Chondrocyte (in vitro differentiated cells): ENCODE results near the gene GSTA2. TPM values are rescaled to one million over a fixed set of nuclear protein-coding genes. Genes with fewer than 3 reads are reported as not detected.

Source experiments
- DNase-seq: peaks from one replicate; pipeline ENCODE4 v3.0.0; 2021; ENCODE audit warnings: mixed read lengths, low spot score
- H3K27ac Mint-ChIP-seq: one replicate; pipeline ENCODE4 v1.8.0; 2021; ENCODE audit warnings: mild to moderate bottlenecking, moderate library complexity, mixed read lengths; ENCODE audit not compliant: unreplicated experiment
- H3K27me3 Mint-ChIP-seq: 2 replicates; pipeline ENCODE4 v1.8.0; 2021; ENCODE audit warnings: low read depth, mixed read lengths
- H3K36me3 Mint-ChIP-seq: 2 replicates; pipeline ENCODE4 v1.8.0; 2021; ENCODE audit warnings: low read depth, mixed read lengths
- H3K4me1 Mint-ChIP-seq: 2 replicates; pipeline ENCODE4 v1.8.0; 2021; ENCODE audit warnings: low read depth, mild to moderate bottlenecking, mixed read lengths
- H3K4me3 Mint-ChIP-seq: one replicate; pipeline ENCODE4 v1.8.0; 2021; ENCODE audit warnings: mild to moderate bottlenecking, moderate library complexity, mixed read lengths; ENCODE audit not compliant: unreplicated experiment
- H3K9me3 Mint-ChIP-seq: 2 replicates; pipeline ENCODE4 v1.8.0; 2021; ENCODE audit warnings: low read depth, mixed read lengths
- CTCF ChIP-seq: fragments of 200-600 bp; sonication (generic); IDR thresholded peaks from 2 replicates; pipeline ENCODE4 v1.5.0; 2021; ENCODE audit warnings: antibody characterized with exemption, mild to moderate bottlenecking, moderate library complexity
- total RNA-seq: library from RNA; stranded (reverse); gene quantifications from 3 replicates; pipeline ENCODE4 v1.2.1, GENCODE V29; 2021

The GSTA2 gene
- total RNA-seq, 1 donor from 2014 or later, result not detected

- no peak overlapping the region for H3K4me3 Mint-ChIP-seq
- H3K27ac Mint-ChIP-seq, result no peak overlapping the region
- H3K4me1 Mint-ChIP-seq, result no peaks in the 10 kb centered on the region
- H3K36me3 Mint-ChIP-seq, result peaks cover 3% of the 10 kb centered on the region
- H3K9me3 Mint-ChIP-seq, result peaks cover 6% of the 10 kb centered on the region
- no peaks in the 10 kb centered on the region for H3K27me3 Mint-ChIP-seq
- TF ChIP-seq CTCF, result no peak
- no peak for DNase-seq
Observed at GRCh38 chr6:52735071-52735470, 28.2 kb downstream of the GSTA2 start.

DNA sequence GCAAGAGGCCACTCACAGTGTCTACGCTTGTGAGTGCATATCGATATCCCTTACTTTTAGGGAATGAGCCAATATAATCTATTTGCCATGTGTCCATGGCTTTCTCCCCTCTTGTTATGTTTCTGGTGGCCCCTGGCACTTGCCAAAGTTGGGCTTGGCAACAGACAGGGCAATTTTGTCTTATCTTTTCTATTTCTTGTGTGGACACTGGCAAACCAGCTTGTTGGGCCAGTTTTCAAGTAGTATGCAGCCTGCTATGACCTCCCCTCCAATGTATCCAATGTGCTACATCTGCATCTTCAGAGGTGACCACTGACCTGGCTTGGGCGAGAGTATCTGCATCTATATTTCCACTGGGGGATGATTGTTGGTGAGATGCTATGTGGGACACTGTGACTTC, 29.2 kb downstream of the GSTA2 start:
- Mint-ChIP-seq H3K27ac (no peak overlapping the region), H3K4me1 (peaks cover 1% of the 10 kb centered on the region), H3K36me3 (no peaks in the 10 kb centered on the region), H3K9me3 (no peaks in the 10 kb centered on the region), H3K4me3 (no peak overlapping the region), H3K27me3 (no peaks in the 10 kb centered on the region)
- no peak for TF ChIP-seq CTCF
- DNase-seq, result no peak

DNA sequence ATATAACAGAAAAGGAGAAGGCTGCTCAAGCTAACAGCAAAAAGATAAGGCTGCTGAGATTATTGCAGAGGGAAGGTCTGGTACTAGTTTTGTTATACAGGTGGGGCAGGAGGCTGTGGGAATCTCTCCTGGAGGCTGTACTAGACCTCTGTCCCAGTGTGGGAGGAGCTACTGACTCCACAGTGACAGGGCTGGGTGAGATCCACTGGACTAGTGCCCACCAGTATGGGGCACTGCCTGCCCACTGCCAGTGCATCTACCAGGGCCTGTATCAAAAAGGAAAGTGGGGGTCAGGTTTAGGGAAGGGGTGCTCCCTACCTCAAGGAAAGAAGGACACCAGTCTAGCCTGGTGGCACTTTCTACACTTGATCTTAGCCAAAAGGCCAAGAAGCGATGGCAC, 30.1 kb downstream of the GSTA2 start:
- Mint-ChIP-seq H3K27ac (no peak overlapping the region), H3K4me3 (no peak overlapping the region), H3K9me3 (no peaks in the 10 kb centered on the region), H3K4me1 (peaks cover 9% of the 10 kb centered on the region), H3K27me3 (no peaks in the 10 kb centered on the region), H3K36me3 (no peaks in the 10 kb centered on the region)
- TF ChIP-seq CTCF, result no peak
- DNase-seq, result no peak

GRCh38 chr6:52731719-52732118, 31.6 kb downstream of the GSTA2 start:
- Mint-ChIP-seq H3K4me1 (peaks cover 12% of the 10 kb centered on the region), H3K9me3 (no peaks in the 10 kb centered on the region), H3K27ac (no peak overlapping the region), H3K4me3 (no peak overlapping the region), H3K36me3 (no peaks in the 10 kb centered on the region), H3K27me3 (no peaks in the 10 kb centered on the region)
- no peak for TF ChIP-seq CTCF
- no peak for DNase-seq

- no peaks in the 10 kb centered on the region for H3K9me3 Mint-ChIP-seq
- DNase-seq, result no peak
- TF ChIP-seq CTCF, result no peak
- H3K4me1 Mint-ChIP-seq, result peaks cover 12% of the 10 kb centered on the region
- H3K27me3 Mint-ChIP-seq, result no peaks in the 10 kb centered on the region
- H3K27ac Mint-ChIP-seq, result no peak overlapping the region
- no peaks in the 10 kb centered on the region for H3K36me3 Mint-ChIP-seq
- H3K4me3 Mint-ChIP-seq, result no peak overlapping the region
Observed at GRCh38 chr6:52729576-52729975, 33.7 kb downstream of the GSTA2 start.
